K562 (cell line): ENCODE data around the gene NUCKS1. TPM values are rescaled to one million over a fixed set of nuclear protein-coding genes. Genes with fewer than 3 reads are reported as not detected.

ENCODE experiments used
- ATAC-seq: fragments of 200-7000 bp; cut with Tn5 transposase; 3 replicates; pipeline ENCODE4 v1.9.1; 2020; ENCODE audit warnings: moderate library complexity
- BruUV-seq: library from RNA; stranded (reverse); fragments of 400-500 nt; replicated peaks from 2 replicates; lab custom pipeline; 2021; lab: Mats Ljungman, UMichigan
- CTCF ChIA-PET: fragments of 300-600 bp; formaldehyde crosslinking; extraction: SDS; loops from one replicate; lab custom pipeline; 2021; ENCODE audit warnings: low intra/inter-chr PET ratio; lab: Yijun Ruan, JAX
- POLR2A ChIA-PET: fragments of 300-600, 350-650 bp; sonication (Branson Sonifier 250); formaldehyde crosslinking; extraction: SDS; loops from one replicate; lab custom pipeline; 2021; ENCODE audit warnings: antibody characterized with exemption, inconsistent platforms; lab: Yijun Ruan, JAX
- DNase-seq, 4 experiments: peaks; one replicate each; pipeline versions ENCODE4 v3.0.0 to v3.0.0-alpha.2; 2011 to 2018; ENCODE audit warnings: low spot score in 3 of 4, mixed read lengths in 3 of 4; ENCODE audit errors: extremely low read depth in 1 of 4
- FAIRE-seq: peaks from 2 replicates; lab custom pipeline; 2011; peaks lifted over from hg19 to GRCh38; lab: Jason Lieb, UNC
- H2AFZ ChIP-seq: 2 replicates; pipeline ENCODE4 v1.6.0; 2011; ENCODE audit warnings: low read depth, low read length, control low read depth, inconsistent platforms
- H3K27ac ChIP-seq: fragments of 200-600 bp; 3 replicates; pipeline ENCODE4 v1.8.0; 2011; ENCODE audit warnings: low read depth, mild to moderate bottlenecking, control low read depth, inconsistent platforms, low read length, moderate library complexity, mixed read lengths; ENCODE audit errors: extremely low read depth
- H3K27me3 ChIP-seq, 2 experiments: fragments of 300-600 bp in 1 of 2; 2 replicates in 1 of 2; 3 replicates in 1 of 2; pipeline versions ENCODE4 v1.6.0 to v1.8.0; 2011; ENCODE audit warnings: inconsistent platforms in 2 of 2, low read length in 2 of 2, mild to moderate bottlenecking in 1 of 2, mixed read lengths in 1 of 2, moderate library complexity in 1 of 2; ENCODE audit not compliant: control insufficient read depth in 2 of 2, insufficient read depth in 2 of 2
- H3K36me3 ChIP-seq: fragments of 300-600 bp; 3 replicates; pipeline ENCODE4 v1.8.0; 2011; ENCODE audit warnings: mild to moderate bottlenecking, low read length, inconsistent platforms; ENCODE audit not compliant: control insufficient read depth, insufficient read depth
- H3K4me1 ChIP-seq, 2 experiments: fragments of 200-600 bp in 1 of 2; replicated peaks in 1 of 2; 2 replicates in 1 of 2; 3 replicates in 1 of 2; pipeline versions ENCODE4 v1.5.1 to v1.8.0; 2011; ENCODE audit warnings: inconsistent platforms in 2 of 2, low read length in 2 of 2, mild to moderate bottlenecking in 1 of 2, mixed read lengths in 1 of 2, moderate library complexity in 1 of 2; ENCODE audit not compliant: control insufficient read depth in 2 of 2, insufficient read depth in 2 of 2
- H3K4me2 ChIP-seq: 2 replicates; pipeline ENCODE4 v1.6.1; 2011; ENCODE audit warnings: low read length, control low read depth, inconsistent platforms, mixed read lengths; ENCODE audit not compliant: insufficient read depth
- H3K4me3 ChIP-seq: fragments of 200-600 bp; sonication (generic), shearing (Covaris generic); 2 replicates; pipeline ENCODE4 v1.5.1; 2016; ENCODE audit warnings: control low read depth, inconsistent platforms
- H3K79me2 ChIP-seq: fragments of 200-600 bp; 3 replicates; pipeline ENCODE4 v1.8.0; 2011; ENCODE audit warnings: low read length, inconsistent platforms; ENCODE audit not compliant: control insufficient read depth, insufficient read depth
- H3K9ac ChIP-seq, 2 experiments: 2 replicates each; pipeline versions ENCODE4 v1.6.0 to v1.6.1; 2011; ENCODE audit warnings: low read depth in 2 of 2, low read length in 2 of 2, control low read depth in 1 of 2, inconsistent platforms in 1 of 2, mild to moderate bottlenecking in 1 of 2, mixed read lengths in 1 of 2; ENCODE audit not compliant: insufficient read depth in 1 of 2
- H3K9me1 ChIP-seq: one replicate; pipeline ENCODE4 v1.6.0; 2011; ENCODE audit warnings: inconsistent platforms, mild to moderate bottlenecking, low read length, moderate library complexity; ENCODE audit not compliant: control insufficient read depth, insufficient read depth
- H3K9me3 ChIP-seq: replicated peaks from 2 replicates; pipeline ENCODE4 v1.5.1; 2011; ENCODE audit warnings: low read depth, low read length, inconsistent platforms; ENCODE audit not compliant: control insufficient read depth, insufficient read depth
- H4K20me1 ChIP-seq: replicated peaks from 2 replicates; pipeline ENCODE4 v1.6.1; 2011; ENCODE audit warnings: low read length, inconsistent platforms, mixed read lengths; ENCODE audit not compliant: control insufficient read depth, insufficient read depth
- NCOA6 ChIP-seq: fragments of 450-650 bp; IDR thresholded peaks from 2 replicates; pipeline ENCODE4 v1.6.1; 2017; ENCODE audit warnings: mild to moderate bottlenecking
- U2AF1 ChIP-seq: fragments of 200-400 bp; formaldehyde crosslinking; optimal IDR thresholded peaks from 2 replicates; pipeline ENCODE3; 2017; ENCODE audit warnings: mild to moderate bottlenecking, low read depth, low read length, moderate library complexity
- WGBS: fragments of 100-300 bp; shearing (Covaris generic); methylation state at CpG from one replicate; pipeline ENCODE4 v1.1.6; 2016; ENCODE audit warnings: low coverage, mixed read lengths; ENCODE audit not compliant: insufficient coverage; ENCODE audit errors: missing lambda C conversion rate; 5-methylcytosine and 5-hydroxymethylcytosine counted together
- in situ Hi-C: fragments of 300-500 bp; cut with MboI; formaldehyde crosslinking; loops from 4 replicates; pipeline ENCODE4 v1.15.0; 2018; ENCODE audit warnings: inconsistent platforms, mixed read lengths
- intact Hi-C: fragments of 100-400 bp; cut with micrococcal nuclease; formaldehyde crosslinking; loops from 2 replicates; pipeline ENCODE4 v1.14.2; 2022
- polyA plus RNA-seq, 8 experiments: library from polyadenylated mRNA; depleted of rRNA in 4 of 8; stranded (reverse) in 5 of 8; unstranded in 3 of 8; fragments of >200 nt; fragmentation: Nextera tagmentation in 2 of 8; fragmentation: Illumina TruSeq in 1 of 8; extraction: Ambion mirVana in 2 of 8; extraction: Trizol in 1 of 8; gene quantifications; 2 replicates each; pipeline versions ENCODE4 v1.2.1 to v1.2.3, GENCODE V29; 2011 to 2014; ENCODE audit warnings: inconsistent platforms in 1 of 8, missing spikeins in 1 of 8
- total RNA-seq, 7 experiments: library from RNA; depleted of rRNA in 6 of 7; stranded (reverse); fragments of >200 nt in 6 of 7; fragmentation: Illumina TruSeq in 2 of 7; extraction: Trizol in 2 of 7; gene quantifications; 2 replicates each; pipeline versions ENCODE4 v1.2.1 to v1.2.3, GENCODE V29; 2011 to 2021; ENCODE audit warnings: low replicate concordance in 1 of 7
- TF ChIP-seq, protein P1 (sequence below): IDR thresholded peaks from 2 replicates; pipeline ENCODE4 v1.6.1; 2016; ENCODE audit warnings: missing genetic modification characterization, missing compliant biosample characterization

NUCKS1 gene
- total and polyA plus RNA-seq, 9 of the 15 experiments (the other 6 are each of a cell fraction or from before 2014, with no cell fraction given), result 66.7 to 244 (median 149) TPM

- TF ChIP-seq U2AF1, result peak; percentile 67
- TF ChIP-seq, protein P1, sequence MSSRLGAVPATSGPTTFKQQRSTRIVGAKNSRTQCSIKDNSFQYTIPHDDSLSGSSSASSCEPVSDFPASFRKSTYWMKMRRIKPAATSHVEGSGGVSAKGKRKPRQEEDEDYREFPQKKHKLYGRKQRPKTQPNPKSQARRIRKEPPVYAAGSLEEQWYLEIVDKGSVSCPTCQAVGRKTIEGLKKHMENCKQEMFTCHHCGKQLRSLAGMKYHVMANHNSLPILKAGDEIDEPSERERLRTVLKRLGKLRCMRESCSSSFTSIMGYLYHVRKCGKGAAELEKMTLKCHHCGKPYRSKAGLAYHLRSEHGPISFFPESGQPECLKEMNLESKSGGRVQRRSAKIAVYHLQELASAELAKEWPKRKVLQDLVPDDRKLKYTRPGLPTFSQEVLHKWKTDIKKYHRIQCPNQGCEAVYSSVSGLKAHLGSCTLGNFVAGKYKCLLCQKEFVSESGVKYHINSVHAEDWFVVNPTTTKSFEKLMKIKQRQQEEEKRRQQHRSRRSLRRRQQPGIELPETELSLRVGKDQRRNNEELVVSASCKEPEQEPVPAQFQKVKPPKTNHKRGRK (tag), result peak; percentile 93
- TF ChIP-seq NCOA6, result no peak
- TF ChIP-seq, all 486 proteins: peak for 2
- FAIRE-seq (no peak), ATAC-seq (no peak), DNase-seq (no peak)
- BruUV-seq, result no TSS peak
- no peaks in the 10 kb centered on the region for H3K36me3 ChIP-seq
- peaks cover 0 to 6% of the 10 kb centered on the region in 2 experiments; a peak in 2 of 5 replicates for H3K4me1 ChIP-seq
- in situ Hi-C loops, result no loop called here
- no peak overlapping the region for H3K27ac ChIP-seq
- ChIA-PET POLR2A (interaction anchor here (0.6 kb wide), 1 partner anchor 1907 kb away, joined by 3 read pairs; no protein-coding TSS in a partner anchor), CTCF (interaction anchor here (0.6 kb wide), 1 partner anchor 11 kb away, joined by 5 read pairs; no protein-coding TSS in a partner anchor)
- no peaks in the 10 kb centered on the region; a peak in 2 of 5 replicates for H3K27me3 ChIP-seq
- no peaks in the 10 kb centered on the region for H4K20me1 ChIP-seq
- H3K9me1 ChIP-seq, result no peaks in the 10 kb centered on the region
- H3K79me2 ChIP-seq, result no peaks in the 10 kb centered on the region
- no peak overlapping the region for H3K4me3 ChIP-seq
- H3K9ac ChIP-seq, result no peak overlapping the region
- H2AFZ ChIP-seq, result no peak overlapping the region
- 19% methylated on average over 5 of the region's 5 CpGs for WGBS
- H3K4me2 ChIP-seq, result no peak overlapping the region
- H3K9me3 ChIP-seq, result 0 out of 2 replicates have a peak, but pooled peaks cover 4% of the 10 kb centered on the region
- intact Hi-C loops, result loop anchor here (10.0 kb wide), 1 partner anchor 186 kb away; no protein-coding TSS in a partner anchor
Observed at GRCh38 chr1:205780335-205780734, 30.4 kb upstream of the NUCKS1 start.
